H9 (cell line): Measurements from ENCODE around the gene NFATC1. TPM values are rescaled to one million over a fixed set of nuclear protein-coding genes. Genes with fewer than 3 reads are reported as not detected.

Experiments used
- DNase-seq: peaks from one replicate; pipeline ENCODE4 v3.0.0-alpha.2; 2017
- H2AFZ ChIP-seq: one replicate; pipeline ENCODE4 v1.6.1; 2013; ENCODE audit warnings: mild to moderate bottlenecking, low read length, control low read depth, moderate library complexity
- H2AK5ac ChIP-seq: 2 replicates; pipeline ENCODE4 v1.6.1; 2013; ENCODE audit warnings: low read length, control low read depth, mixed read lengths; ENCODE audit not compliant: insufficient read length
- H2BK120ac ChIP-seq: one replicate; pipeline ENCODE4 v1.6.1; 2013; ENCODE audit warnings: low read depth, mild to moderate bottlenecking, low read length, control low read depth, inconsistent platforms; ENCODE audit not compliant: poor library complexity, severe bottlenecking
- H2BK12ac ChIP-seq: 2 replicates; pipeline ENCODE4 v1.6.1; 2013; ENCODE audit warnings: low read length, control low read depth, mixed read lengths, low read depth; ENCODE audit not compliant: insufficient read length
- H2BK15ac ChIP-seq: 2 replicates; pipeline ENCODE4 v1.6.1; 2013; ENCODE audit warnings: low read depth, low read length, control low read depth
- H2BK20ac ChIP-seq: one replicate; pipeline ENCODE4 v1.6.1; 2013; ENCODE audit warnings: low read depth, mild to moderate bottlenecking, low read length, control low read depth, inconsistent platforms; ENCODE audit not compliant: poor library complexity, severe bottlenecking
- H2BK5ac ChIP-seq: 2 replicates; pipeline ENCODE4 v1.6.1; 2013; ENCODE audit warnings: low read length, control low read depth, mixed read lengths; ENCODE audit not compliant: insufficient read length
- H3K14ac ChIP-seq: 2 replicates; pipeline ENCODE4 v1.6.1; 2013; ENCODE audit warnings: low read length, control low read depth; ENCODE audit not compliant: insufficient read depth
- H3K18ac ChIP-seq: 2 replicates; pipeline ENCODE4 v1.6.1; 2013; ENCODE audit warnings: low read depth, mild to moderate bottlenecking, mixed read lengths, low read length, control low read depth; ENCODE audit not compliant: insufficient read length
- H3K23ac ChIP-seq: 2 replicates; pipeline ENCODE4 v1.6.1; 2013; ENCODE audit warnings: low read length, control low read depth, mixed read lengths, low read depth; ENCODE audit not compliant: insufficient read length
- H3K23me2 ChIP-seq: 2 replicates; pipeline ENCODE4 v1.6.1; 2013; ENCODE audit warnings: low read depth, mild to moderate bottlenecking, mixed read lengths, low read length, control low read depth; ENCODE audit not compliant: insufficient read length, poor library complexity, severe bottlenecking
- H3K27ac ChIP-seq: 2 replicates; pipeline ENCODE4 v1.5.1; 2013; ENCODE audit warnings: low read length, control low read depth, mixed read lengths, low read depth; ENCODE audit not compliant: insufficient read length
- H3K27me3 ChIP-seq: 2 replicates; pipeline ENCODE4 v1.6.1; 2013; ENCODE audit warnings: low read length, control low read depth, inconsistent platforms; ENCODE audit not compliant: insufficient read depth
- H3K4ac ChIP-seq: 2 replicates; pipeline ENCODE4 v1.6.1; 2013; ENCODE audit warnings: low read depth, mild to moderate bottlenecking, control low read depth, inconsistent platforms, low read length, moderate library complexity
- H3K4me1 ChIP-seq: 2 replicates; pipeline ENCODE4 v1.6.1; 2013; ENCODE audit warnings: low read length, control low read depth, inconsistent platforms; ENCODE audit not compliant: insufficient read depth
- H3K4me2 ChIP-seq: 2 replicates; pipeline ENCODE4 v1.6.1; 2013; ENCODE audit warnings: low read length, control low read depth, mixed read lengths; ENCODE audit not compliant: insufficient read length, insufficient read depth
- H3K56ac ChIP-seq: 2 replicates; pipeline ENCODE4 v1.6.1; 2013; ENCODE audit warnings: low read depth, mild to moderate bottlenecking, mixed read lengths, low read length, control low read depth; ENCODE audit not compliant: insufficient read length
- H3K79me1 ChIP-seq: 2 replicates; pipeline ENCODE4 v1.6.1; 2013; ENCODE audit warnings: low read depth, mild to moderate bottlenecking, moderate library complexity, low read length, control low read depth, inconsistent platforms; ENCODE audit not compliant: insufficient read depth, poor library complexity, severe bottlenecking
- H3K79me2 ChIP-seq: 2 replicates; pipeline ENCODE4 v1.6.1; 2013; ENCODE audit warnings: low read length, control low read depth, inconsistent platforms; ENCODE audit not compliant: insufficient read depth
- H3K9ac ChIP-seq: 2 replicates; pipeline ENCODE4 v1.6.1; 2013; ENCODE audit warnings: low read length, control low read depth, mixed read lengths; ENCODE audit not compliant: insufficient read length; ENCODE audit errors: extremely low read depth
- H3K9me3 ChIP-seq: one replicate; pipeline ENCODE4 v1.6.1; 2013; ENCODE audit warnings: low read depth, low read length, inconsistent platforms; ENCODE audit not compliant: control insufficient read depth
- H3T11ph ChIP-seq: one replicate; pipeline ENCODE4 v1.6.1; 2013; ENCODE audit warnings: mild to moderate bottlenecking, low read length, control low read depth, inconsistent platforms
- H4K20me1 ChIP-seq: one replicate; pipeline ENCODE4 v1.6.1; 2013; ENCODE audit not compliant: control insufficient read depth, insufficient read length, insufficient read depth
- H4K5ac ChIP-seq: 2 replicates; pipeline ENCODE4 v1.6.1; 2013; ENCODE audit warnings: low read depth, mild to moderate bottlenecking, mixed read lengths, low read length, control low read depth; ENCODE audit not compliant: insufficient read length
- H4K8ac ChIP-seq: replicated peaks from 2 replicates; pipeline ENCODE4 v1.6.1; 2013; ENCODE audit warnings: low read length, control low read depth, mixed read lengths, low read depth; ENCODE audit not compliant: insufficient read length
- H4K91ac ChIP-seq: 2 replicates; pipeline ENCODE4 v1.6.1; 2013; ENCODE audit warnings: low read depth, mild to moderate bottlenecking, moderate library complexity, mixed read lengths, low read length, control low read depth; ENCODE audit not compliant: insufficient read length
- H3K27ac Mint-ChIP-seq, 3 experiments: 2 replicates in 2 of 3; 3 replicates in 1 of 3; pipeline ENCODE4 v1.8.0; 2020 to 2021; ENCODE audit warnings: mixed read lengths in 3 of 3, mild to moderate bottlenecking in 1 of 3, moderate library complexity in 1 of 3
- H3K27me3 Mint-ChIP-seq: 2 replicates; pipeline ENCODE4 v1.8.0; 2021; ENCODE audit warnings: low read depth, mild to moderate bottlenecking, moderate library complexity, mixed read lengths
- H3K36me3 Mint-ChIP-seq, 3 experiments: 2 replicates in 2 of 3; 3 replicates in 1 of 3; pipeline ENCODE4 v1.8.0; 2020 to 2021; ENCODE audit warnings: low read depth in 3 of 3, mixed read lengths in 3 of 3; ENCODE audit not compliant: insufficient read depth in 1 of 3
- H3K4me1 Mint-ChIP-seq, 2 experiments: 2 replicates each; pipeline ENCODE4 v1.8.0; 2020; ENCODE audit warnings: mixed read lengths in 2 of 2
- H3K4me3 Mint-ChIP-seq, 2 experiments: 2 replicates in 1 of 2; 3 replicates in 1 of 2; pipeline ENCODE4 v1.8.0; 2020 to 2021; ENCODE audit warnings: mild to moderate bottlenecking in 2 of 2, mixed read lengths in 2 of 2, moderate library complexity in 1 of 2
- H3K9me3 Mint-ChIP-seq, 2 experiments: 2 replicates in 1 of 2; 3 replicates in 1 of 2; pipeline ENCODE4 v1.8.0; 2020; ENCODE audit warnings: mild to moderate bottlenecking in 2 of 2, mixed read lengths in 2 of 2, moderate library complexity in 1 of 2
- whole genome bisulfite sequencing: extraction: QIAGEN DNeasy Blood & Tissue Kit; methylation state at CpG from one replicate; pipeline ENCODE4 v1.1.7; 2013; ENCODE audit warnings: missing lambda C conversion rate, low lambda C conversion rate, mixed read lengths; ENCODE audit not compliant: insufficient read length; ENCODE audit errors: extremely low coverage; 5-methylcytosine and 5-hydroxymethylcytosine counted together
- total RNA-seq: library from RNA; stranded (reverse); gene quantifications from 2 replicates; pipeline ENCODE4 v1.2.1, GENCODE V29; 2021
- TF ChIP-seq, protein P1 (sequence below): fragments of 200-600 bp; sonication (generic); conservative IDR thresholded peaks from 3 replicates; pipeline ENCODE4 v1.8.0; 2021; ENCODE audit warnings: antibody characterized with exemption, mild to moderate bottlenecking

Gene NFATC1
- total RNA-seq, 1 experiment from 2014 or later = 5.5 TPM

DNA sequence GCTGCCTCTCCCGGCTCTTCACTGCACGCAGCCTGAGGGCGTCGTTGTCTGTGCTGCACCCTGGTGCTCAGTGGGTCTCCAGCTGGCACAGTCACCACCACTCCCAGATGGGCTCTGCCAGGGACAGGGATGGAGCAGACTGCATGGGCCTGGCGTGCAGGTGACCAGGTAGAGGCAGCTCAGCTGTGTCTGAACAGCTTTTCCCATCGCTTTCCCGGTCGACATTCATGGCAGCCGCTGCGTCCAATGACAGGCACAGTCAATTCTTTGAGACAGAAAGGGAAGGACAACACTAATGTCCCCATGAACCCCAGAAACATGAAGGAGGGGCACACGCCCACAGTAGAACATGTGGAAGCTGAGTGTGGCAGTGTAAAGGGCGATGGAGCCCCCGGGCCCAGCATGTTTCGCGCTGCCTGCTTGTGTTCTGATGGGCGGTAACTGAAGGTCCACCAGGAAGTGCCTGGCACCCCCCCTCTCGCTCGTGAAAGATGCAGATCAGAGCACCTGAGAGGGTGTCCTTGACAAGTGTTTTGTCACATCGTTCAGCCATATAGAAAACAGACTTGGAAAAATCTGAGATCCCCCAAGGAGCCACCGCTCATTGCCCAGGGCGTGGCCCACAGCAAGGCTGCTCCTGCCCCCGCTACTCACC is 122.4 kb downstream of the NFATC1 start:
- no peak overlapping the region for H3K27ac ChIP-seq
- H3K14ac ChIP-seq = peak overlapping the region; percentile 20; the same call in 1 of the 2 replicates
- DNase-seq = peak; percentile 19
- H3K4me2 ChIP-seq = no peak overlapping the region
- H3K9me3 ChIP-seq = no peaks in the 10 kb centered on the region
- H3K23me2 ChIP-seq = no peaks in the 10 kb centered on the region
- H2AK5ac ChIP-seq = no peak overlapping the region
- H3K27me3 ChIP-seq = no peaks in the 10 kb centered on the region
- no peaks in the 10 kb centered on the region for H3K79me2 ChIP-seq
- H2BK120ac ChIP-seq = no peak overlapping the region
- Mint-ChIP-seq H3K4me3 (no peak overlapping the region), H3K27me3 (peaks cover 2% of the 10 kb centered on the region; the same call in 1 of the 2 replicates), H3K9me3 (no peaks in the 10 kb centered on the region), H3K27ac (no peak overlapping the region), H3K36me3 (no peaks in the 10 kb centered on the region), H3K4me1 (peaks cover 0 to 13% of the 10 kb centered on the region in 2 experiments; a peak in 1 of 4 replicates)
- WGBS = no CpG with 5 or more reads among the region's 22 CpGs
- no peak overlapping the region for H2BK15ac ChIP-seq
- H2BK20ac ChIP-seq = no peak overlapping the region
- H4K91ac ChIP-seq = no peak overlapping the region
- no peak overlapping the region for H3K56ac ChIP-seq
- no peak overlapping the region for H3K9ac ChIP-seq
- no peak overlapping the region for H4K8ac ChIP-seq
- no peak overlapping the region for H3K4ac ChIP-seq
- H2BK12ac ChIP-seq = no peak overlapping the region
- no peak overlapping the region for H2AFZ ChIP-seq
- no peak overlapping the region for H3K18ac ChIP-seq
- H3K79me1 ChIP-seq = no peaks in the 10 kb centered on the region
- no peak overlapping the region for H2BK5ac ChIP-seq
- H4K20me1 ChIP-seq = no peaks in the 10 kb centered on the region
- no peaks in the 10 kb centered on the region for H3K4me1 ChIP-seq
- no peak overlapping the region for H4K5ac ChIP-seq
- H3K23ac ChIP-seq = no peak overlapping the region
- no peak overlapping the region for H3T11ph ChIP-seq
- TF ChIP-seq, protein P1, sequence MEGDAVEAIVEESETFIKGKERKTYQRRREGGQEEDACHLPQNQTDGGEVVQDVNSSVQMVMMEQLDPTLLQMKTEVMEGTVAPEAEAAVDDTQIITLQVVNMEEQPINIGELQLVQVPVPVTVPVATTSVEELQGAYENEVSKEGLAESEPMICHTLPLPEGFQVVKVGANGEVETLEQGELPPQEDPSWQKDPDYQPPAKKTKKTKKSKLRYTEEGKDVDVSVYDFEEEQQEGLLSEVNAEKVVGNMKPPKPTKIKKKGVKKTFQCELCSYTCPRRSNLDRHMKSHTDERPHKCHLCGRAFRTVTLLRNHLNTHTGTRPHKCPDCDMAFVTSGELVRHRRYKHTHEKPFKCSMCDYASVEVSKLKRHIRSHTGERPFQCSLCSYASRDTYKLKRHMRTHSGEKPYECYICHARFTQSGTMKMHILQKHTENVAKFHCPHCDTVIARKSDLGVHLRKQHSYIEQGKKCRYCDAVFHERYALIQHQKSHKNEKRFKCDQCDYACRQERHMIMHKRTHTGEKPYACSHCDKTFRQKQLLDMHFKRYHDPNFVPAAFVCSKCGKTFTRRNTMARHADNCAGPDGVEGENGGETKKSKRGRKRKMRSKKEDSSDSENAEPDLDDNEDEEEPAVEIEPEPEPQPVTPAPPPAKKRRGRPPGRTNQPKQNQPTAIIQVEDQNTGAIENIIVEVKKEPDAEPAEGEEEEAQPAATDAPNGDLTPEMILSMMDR = no peak
